ENCODE data around the gene GPX3. TPM values are rescaled to one million over a fixed set of nuclear protein-coding genes. Genes with fewer than 3 reads are reported as not detected.

The GPX3 gene
- total RNA-seq, 1 donor from 2014 or later = 855 TPM

- peak overlapping the region; percentile 48 for H3K27ac ChIP-seq
- H3K36me3 ChIP-seq = peaks cover 94% of the 10 kb centered on the region
- TF ChIP-seq CTCF (IDR thresholded peaks at IDR 0.05) = no peak
- no peak for DNase-seq
- intact Hi-C loops (cut with DNase I) = no loop called here
- peak in 1 of 2 donors; percentile 10 for ATAC-seq
- H3K4me1 ChIP-seq = peaks cover 53% of the 10 kb centered on the region
- H3K27me3 ChIP-seq (ENCODE audit: low read depth) = no peaks in the 10 kb centered on the region
- H3K4me3 ChIP-seq = no peak overlapping the region
- H3K9me3 ChIP-seq = no peaks in the 10 kb centered on the region
Observed at GRCh38 chr5:151058891-151059489, 38.6 kb downstream of the GPX3 start.

GRCh38 chr5:151060742-151061141 lies 40.4 kb downstream of the GPX3 start:
- DNase-seq (no peak), ATAC-seq (peak; percentile 47 to 50)
- H3K27me3 ChIP-seq (ENCODE audit: low read depth) = no peaks in the 10 kb centered on the region
- intact Hi-C loops (cut with DNase I) = no loop called here
- peak overlapping the region; percentile 75 for H3K27ac ChIP-seq
- H3K4me1 ChIP-seq = peaks cover 62% of the 10 kb centered on the region
- peaks cover 77% of the 10 kb centered on the region for H3K36me3 ChIP-seq
- TF ChIP-seq CTCF (IDR thresholded peaks at IDR 0.05) = no peak
- H3K4me3 ChIP-seq = no peak overlapping the region
- no peaks in the 10 kb centered on the region for H3K9me3 ChIP-seq

- H3K36me3 ChIP-seq = peaks cover 70% of the 10 kb centered on the region
Observed at GRCh38 chr5:151062405-151063141, 42.2 kb downstream of the GPX3 start.

GRCh38 chr5:151063142-151063989 lies 43.0 kb downstream of the GPX3 start:
- Histone ChIP-seq H3K4me1 (peaks cover 72% of the 10 kb centered on the region), H3K4me3 (no peak overlapping the region), H3K27ac (peak overlapping the region; percentile 56), H3K9me3 (no peaks in the 10 kb centered on the region), H3K36me3 (peaks cover 62% of the 10 kb centered on the region), H3K27me3 (ENCODE audit: low read depth) (no peaks in the 10 kb centered on the region)
- no peak for TF ChIP-seq CTCF (IDR thresholded peaks at IDR 0.05)
- DNase-seq = no peak
- intact Hi-C loops (cut with DNase I) = no loop called here
- ATAC-seq = no peak

More at GRCh38 chr5:151062405-151063141, 42.2 kb downstream of the GPX3 start:
- Histone ChIP-seq H3K27ac (peak overlapping the region; percentile 56), H3K9me3 (no peaks in the 10 kb centered on the region), H3K4me3 (no peak overlapping the region), H3K27me3 (ENCODE audit: low read depth) (no peaks in the 10 kb centered on the region), H3K4me1 (peaks cover 64% of the 10 kb centered on the region)
- ATAC-seq (no peak), DNase-seq (no peak)
- intact Hi-C loops (cut with DNase I) = no loop called here
- no peak for TF ChIP-seq CTCF (IDR thresholded peaks at IDR 0.05)

GRCh38 chr5:151064916-151065499 lies 44.6 kb downstream of the GPX3 start:
- intact Hi-C loops (cut with DNase I) = no loop called here
- peaks cover 82% of the 10 kb centered on the region for H3K4me1 ChIP-seq

More at GRCh38 chr5:151064916-151065499, 44.6 kb downstream of the GPX3 start:
- no peak overlapping the region for H3K27ac ChIP-seq
- TF ChIP-seq CTCF (IDR thresholded peaks at IDR 0.05) = no peak
- DNase-seq (no peak), ATAC-seq (no peak)
- peaks cover 60% of the 10 kb centered on the region for H3K36me3 ChIP-seq
- H3K9me3 ChIP-seq = no peaks in the 10 kb centered on the region
- H3K4me3 ChIP-seq = no peak overlapping the region
- no peaks in the 10 kb centered on the region for H3K27me3 ChIP-seq (ENCODE audit: low read depth)
